Measurements from ENCODE around the gene TTLL9.

DNA sequence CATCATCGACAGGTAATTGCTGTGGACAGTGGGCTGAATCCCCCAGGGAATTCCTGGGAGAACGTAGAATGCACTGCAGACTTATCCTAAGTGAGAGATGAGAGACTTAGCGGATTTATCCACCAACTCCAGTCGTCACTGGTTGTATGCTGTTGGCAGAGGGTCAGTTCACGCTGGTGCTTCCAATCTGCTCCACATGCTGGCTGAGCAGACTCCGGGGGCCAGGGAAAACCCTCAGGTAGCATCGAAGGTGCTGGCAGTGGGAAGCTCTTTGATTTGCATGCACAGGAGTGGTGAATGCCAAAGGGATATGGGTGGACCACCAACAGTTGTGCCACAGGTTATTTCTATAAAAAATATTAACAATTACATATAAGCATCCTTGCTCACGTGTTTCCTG lies 20.2 kb downstream of the TTLL9 start:
- TF ChIP-seq, protein P1, sequence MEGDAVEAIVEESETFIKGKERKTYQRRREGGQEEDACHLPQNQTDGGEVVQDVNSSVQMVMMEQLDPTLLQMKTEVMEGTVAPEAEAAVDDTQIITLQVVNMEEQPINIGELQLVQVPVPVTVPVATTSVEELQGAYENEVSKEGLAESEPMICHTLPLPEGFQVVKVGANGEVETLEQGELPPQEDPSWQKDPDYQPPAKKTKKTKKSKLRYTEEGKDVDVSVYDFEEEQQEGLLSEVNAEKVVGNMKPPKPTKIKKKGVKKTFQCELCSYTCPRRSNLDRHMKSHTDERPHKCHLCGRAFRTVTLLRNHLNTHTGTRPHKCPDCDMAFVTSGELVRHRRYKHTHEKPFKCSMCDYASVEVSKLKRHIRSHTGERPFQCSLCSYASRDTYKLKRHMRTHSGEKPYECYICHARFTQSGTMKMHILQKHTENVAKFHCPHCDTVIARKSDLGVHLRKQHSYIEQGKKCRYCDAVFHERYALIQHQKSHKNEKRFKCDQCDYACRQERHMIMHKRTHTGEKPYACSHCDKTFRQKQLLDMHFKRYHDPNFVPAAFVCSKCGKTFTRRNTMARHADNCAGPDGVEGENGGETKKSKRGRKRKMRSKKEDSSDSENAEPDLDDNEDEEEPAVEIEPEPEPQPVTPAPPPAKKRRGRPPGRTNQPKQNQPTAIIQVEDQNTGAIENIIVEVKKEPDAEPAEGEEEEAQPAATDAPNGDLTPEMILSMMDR (IDR thresholded peaks at IDR 0.05): no peak
- TF ChIP-seq YY1 (IDR thresholded peaks at IDR 0.05; ENCODE audit: low read depth) (no peak), SIN3A (IDR thresholded peaks at IDR 0.05; ENCODE audit: borderline replicate concordance, low read depth, low read length) (no peak), TCF12 (IDR thresholded peaks at IDR 0.05) (no peak), EP300 (IDR thresholded peaks at IDR 0.05; ENCODE audit: borderline replicate concordance in 1 of 2, low read depth in 1 of 2, low read length in 1 of 2) (no peak), GABPA (IDR thresholded peaks at IDR 0.05; ENCODE audit: low read depth) (no peak), NRF1 (IDR thresholded peaks at IDR 0.05; ENCODE audit: low read depth, low read length) (no peak), SMC3 (IDR thresholded peaks at IDR 0.05; ENCODE audit: low read depth, low read length) (no peak), RAD21 (IDR thresholded peaks at IDR 0.05; ENCODE audit: low read length) (no peak), POLR2AphosphoS5 (IDR thresholded peaks at IDR 0.05; ENCODE audit: low read depth, low read length) (no peak), EZH2phosphoT487 (IDR thresholded peaks at IDR 0.05; ENCODE audit: borderline replicate concordance, low read depth) (no peak)
- TF ChIP-seq, protein P2, sequence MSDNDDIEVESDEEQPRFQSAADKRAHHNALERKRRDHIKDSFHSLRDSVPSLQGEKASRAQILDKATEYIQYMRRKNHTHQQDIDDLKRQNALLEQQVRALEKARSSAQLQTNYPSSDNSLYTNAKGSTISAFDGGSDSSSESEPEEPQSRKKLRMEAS (IDR thresholded peaks at IDR 0.05; ENCODE audit: low read depth): no peak
- TF ChIP-seq, protein P3, sequence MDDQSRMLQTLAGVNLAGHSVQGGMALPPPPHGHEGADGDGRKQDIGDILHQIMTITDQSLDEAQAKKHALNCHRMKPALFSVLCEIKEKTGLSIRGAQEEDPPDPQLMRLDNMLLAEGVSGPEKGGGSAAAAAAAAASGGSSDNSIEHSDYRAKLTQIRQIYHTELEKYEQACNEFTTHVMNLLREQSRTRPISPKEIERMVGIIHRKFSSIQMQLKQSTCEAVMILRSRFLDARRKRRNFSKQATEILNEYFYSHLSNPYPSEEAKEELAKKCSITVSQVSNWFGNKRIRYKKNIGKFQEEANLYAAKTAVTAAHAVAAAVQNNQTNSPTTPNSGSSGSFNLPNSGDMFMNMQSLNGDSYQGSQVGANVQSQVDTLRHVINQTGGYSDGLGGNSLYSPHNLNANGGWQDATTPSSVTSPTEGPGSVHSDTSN (IDR thresholded peaks at IDR 0.05): no peak
- TF ChIP-seq, protein P4, sequence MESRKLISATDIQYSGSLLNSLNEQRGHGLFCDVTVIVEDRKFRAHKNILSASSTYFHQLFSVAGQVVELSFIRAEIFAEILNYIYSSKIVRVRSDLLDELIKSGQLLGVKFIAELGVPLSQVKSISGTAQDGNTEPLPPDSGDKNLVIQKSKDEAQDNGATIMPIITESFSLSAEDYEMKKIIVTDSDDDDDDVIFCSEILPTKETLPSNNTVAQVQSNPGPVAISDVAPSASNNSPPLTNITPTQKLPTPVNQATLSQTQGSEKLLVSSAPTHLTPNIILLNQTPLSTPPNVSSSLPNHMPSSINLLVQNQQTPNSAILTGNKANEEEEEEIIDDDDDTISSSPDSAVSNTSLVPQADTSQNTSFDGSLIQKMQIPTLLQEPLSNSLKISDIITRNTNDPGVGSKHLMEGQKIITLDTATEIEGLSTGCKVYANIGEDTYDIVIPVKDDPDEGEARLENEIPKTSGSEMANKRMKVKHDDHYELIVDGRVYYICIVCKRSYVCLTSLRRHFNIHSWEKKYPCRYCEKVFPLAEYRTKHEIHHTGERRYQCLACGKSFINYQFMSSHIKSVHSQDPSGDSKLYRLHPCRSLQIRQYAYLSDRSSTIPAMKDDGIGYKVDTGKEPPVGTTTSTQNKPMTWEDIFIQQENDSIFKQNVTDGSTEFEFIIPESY (IDR thresholded peaks at IDR 0.05; ENCODE audit: borderline replicate concordance, low read depth): no peak

Measured in SK-N-SH (cell line).